RCC 7860 (cell line): ENCODE data around the gene CSNK2A1.

Experiments used
- DNase-seq: peaks from one replicate; pipeline ENCODE4 v3.0.0-alpha.2; 2015; ENCODE audit warnings: low spot score
- FAIRE-seq: peaks from 2 replicates; lab custom pipeline; 2012; peaks lifted over from hg19 to GRCh38; lab: Jason Lieb, UNC

The CSNK2A1 gene

GRCh38 chr20:433300-433975 lies 110.2 kb downstream of the CSNK2A1 start:
- FAIRE-seq, result peak; percentile 68
- DNase-seq, result peak; percentile 52

GRCh38 chr20:432677-433299 lies 110.8 kb downstream of the CSNK2A1 start:
- FAIRE-seq (no peak), DNase-seq (no peak)

- FAIRE-seq (no peak), DNase-seq (no peak)
Observed at GRCh38 chr20:432208-432607, 111.4 kb downstream of the CSNK2A1 start.

- DNase-seq, result peak; percentile 62
- no peak for FAIRE-seq
Observed at GRCh38 chr20:431012-431904, 112.3 kb downstream of the CSNK2A1 start.

- FAIRE-seq (no peak), DNase-seq (no peak)
Observed at GRCh38 chr20:430091-430999, 113.2 kb downstream of the CSNK2A1 start.

GRCh38 chr20:428658-429200 lies 114.9 kb downstream of the CSNK2A1 start:
- DNase-seq (no peak), FAIRE-seq (no peak)

GRCh38 chr20:427849-428657 lies 115.5 kb downstream of the CSNK2A1 start:
- DNase-seq (no peak), FAIRE-seq (no peak)

GRCh38 chr20:427401-427800 lies 116.2 kb downstream of the CSNK2A1 start:
- DNase-seq (no peak), FAIRE-seq (no peak)

- DNase-seq (no peak), FAIRE-seq (no peak)
Observed at GRCh38 chr20:426566-426965, 117.0 kb downstream of the CSNK2A1 start.
